NCI-H1105 (cell line): Measurements from ENCODE around the gene PHF10.

Experiments used
- DNase-seq: peaks from one replicate; lab custom pipeline; 2025; lab: John Stamatoyannopoulos, UW

PHF10 gene

GRCh38 chr6:169677096-169677495 lies 47.2 kb downstream of the PHF10 start:
- DNase-seq, result no peak

DNA sequence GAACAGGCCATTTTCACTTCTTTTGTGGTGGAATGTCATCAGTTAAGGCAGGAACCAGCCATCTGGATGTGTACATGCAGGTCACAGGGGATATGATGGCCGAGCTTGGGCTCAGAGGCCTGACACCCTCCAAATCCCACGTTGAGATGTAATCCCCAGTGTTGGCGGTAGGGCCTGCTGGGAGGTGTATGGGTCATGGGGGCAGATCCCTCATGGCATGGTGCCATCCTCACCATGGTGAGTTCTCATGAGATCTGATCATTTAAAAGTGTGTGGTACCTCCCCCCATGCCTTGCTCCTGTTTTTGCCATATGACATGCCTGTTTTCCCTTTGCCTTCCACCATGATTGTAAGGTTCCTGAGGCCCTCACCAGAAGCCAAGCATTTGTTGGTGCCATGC lies 49.3 kb downstream of the PHF10 start:
- DNase-seq, result no peak

GRCh38 chr6:169671563-169671962 lies 52.7 kb downstream of the PHF10 start:
- DNase-seq, result no peak

GRCh38 chr6:169669889-169670288 lies 54.4 kb downstream of the PHF10 start:
- DNase-seq, result no peak

DNA sequence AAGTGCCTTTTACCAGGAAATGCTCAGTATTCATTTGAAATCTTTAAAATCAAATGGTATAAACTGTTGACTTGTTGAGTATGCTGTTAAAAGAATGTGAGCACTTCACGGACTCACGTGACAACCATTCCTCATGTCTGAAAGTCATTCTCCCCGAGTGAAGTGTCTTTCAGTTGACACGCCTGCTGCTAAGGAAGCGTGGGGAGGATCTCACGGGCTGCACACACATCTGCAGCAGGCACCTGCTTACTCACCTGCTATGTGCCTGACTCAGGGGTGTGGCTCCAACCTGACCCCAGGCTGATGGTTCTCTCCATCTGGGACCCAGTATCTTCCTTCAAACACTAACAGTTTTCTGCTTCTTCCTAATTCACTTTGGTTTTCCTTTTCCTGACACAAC lies 55.2 kb downstream of the PHF10 start:
- no peak for DNase-seq

- no peak for DNase-seq
Observed at GRCh38 chr6:169668203-169668847, 56.0 kb downstream of the PHF10 start.

GRCh38 chr6:169667716-169668115 lies 56.6 kb downstream of the PHF10 start:
- no peak for DNase-seq

DNA sequence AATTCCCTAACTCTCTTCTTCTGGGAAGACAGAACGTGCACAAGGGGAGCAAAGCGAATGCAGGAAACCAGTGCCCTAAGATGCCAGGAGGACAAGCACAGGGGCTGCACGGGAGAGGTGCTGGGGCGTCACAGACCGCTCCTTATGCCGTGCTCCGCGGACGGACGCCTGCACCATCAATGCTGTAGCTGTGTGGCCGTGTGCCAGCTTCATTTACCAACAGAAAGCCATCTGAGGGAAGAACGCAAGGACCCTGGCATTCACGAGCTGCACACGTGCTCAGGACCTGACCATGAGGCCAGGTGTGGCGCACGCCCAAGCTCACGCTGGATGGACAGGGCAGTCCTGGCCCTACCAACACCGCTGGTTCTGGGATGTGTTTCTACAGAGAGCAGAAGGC lies 57.9 kb downstream of the PHF10 start:
- no peak for DNase-seq

GRCh38 chr6:169665289-169665688 lies 59.0 kb downstream of the PHF10 start:
- peak; percentile 95 for DNase-seq

DNA sequence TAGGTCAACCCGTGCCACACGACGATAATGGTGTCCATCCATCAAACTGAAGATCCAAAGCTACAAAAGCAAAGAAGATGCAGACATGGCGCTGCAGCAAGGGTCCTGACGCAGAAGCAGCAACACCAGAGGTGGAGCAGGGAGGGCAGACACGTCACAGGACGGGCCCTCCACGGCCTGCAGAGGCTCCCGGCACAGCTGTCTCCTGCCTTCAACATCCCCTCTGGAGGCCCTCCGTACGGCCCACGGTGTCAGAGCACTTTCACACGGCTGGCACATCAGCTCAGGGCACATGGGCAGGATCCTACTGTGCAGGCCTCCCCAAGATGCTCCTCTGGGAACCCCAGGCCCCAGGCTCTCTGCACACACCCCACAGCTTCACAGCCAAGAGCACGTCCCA lies 60.1 kb downstream of the PHF10 start:
- no peak for DNase-seq

DNA sequence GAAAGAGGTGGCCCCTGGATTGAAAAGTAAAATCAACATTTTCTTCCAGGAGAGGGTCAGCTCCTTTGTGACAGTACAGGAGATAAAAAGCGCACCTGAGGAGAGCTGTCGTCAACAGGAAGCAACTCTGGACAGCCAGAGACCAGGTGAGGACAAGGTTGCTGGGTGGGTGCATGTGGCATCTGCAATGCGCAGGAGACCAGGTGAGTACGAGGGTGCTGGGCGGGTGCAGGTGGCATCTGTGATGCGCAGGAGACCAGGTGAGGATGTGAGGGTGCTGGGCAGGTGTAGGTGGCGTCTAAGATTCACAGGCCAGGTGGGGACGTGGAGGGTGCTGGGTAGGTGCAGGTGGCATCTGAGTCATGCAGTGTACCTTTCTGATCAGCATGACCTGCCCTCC lies 60.8 kb downstream of the PHF10 start:
- DNase-seq, result no peak

DNA sequence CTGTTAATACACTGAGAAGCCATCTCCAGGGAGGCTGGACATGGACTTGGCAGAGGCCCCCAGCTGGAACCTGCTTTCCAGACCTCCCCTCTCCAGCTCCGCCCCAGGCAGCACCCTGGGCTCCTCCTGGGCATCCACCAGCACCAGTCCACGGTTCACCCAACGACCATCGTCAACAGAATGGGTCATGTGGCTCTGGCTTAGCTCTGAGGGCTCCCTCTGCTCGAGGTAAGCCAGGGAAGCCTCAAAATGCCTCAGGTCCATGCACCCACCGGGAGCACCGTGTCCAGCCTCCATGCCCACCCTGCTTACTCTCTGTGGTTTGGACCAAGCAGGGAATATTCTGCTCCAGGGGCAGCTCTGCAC lies 62.9 kb downstream of the PHF10 start:
- no peak for DNase-seq

DNA sequence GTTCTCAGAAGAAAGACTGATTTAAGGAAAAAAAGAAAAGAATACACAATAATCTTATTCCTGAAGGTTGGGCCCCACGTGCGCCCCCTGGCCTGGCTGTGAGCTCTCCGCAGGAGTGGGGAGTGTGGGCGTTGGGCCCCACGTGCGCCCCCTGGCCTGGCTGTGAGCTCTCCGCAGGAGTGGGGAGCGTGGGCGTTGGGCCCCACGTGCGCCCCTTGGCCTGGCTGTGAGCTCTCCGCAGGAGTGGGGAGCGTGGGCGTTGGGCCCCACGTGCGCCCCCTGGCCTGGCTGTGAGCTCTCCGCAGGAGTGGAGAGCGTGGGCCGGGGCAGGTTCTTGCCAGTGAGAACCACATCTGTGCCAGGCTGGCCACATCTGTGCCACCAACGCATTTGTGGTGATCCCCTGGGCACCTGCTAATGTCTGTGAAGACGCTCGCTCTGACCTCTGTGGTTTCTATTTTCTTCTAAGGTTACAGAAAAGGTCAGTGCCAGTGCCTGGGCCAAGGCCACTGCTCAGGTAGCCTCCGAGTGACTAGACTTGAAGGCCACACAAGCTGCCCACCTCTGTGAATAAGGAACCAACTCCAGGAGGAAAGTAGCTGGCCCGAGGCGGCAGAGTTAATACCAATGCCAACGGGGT lies 63.4 kb downstream of the PHF10 start:
- no peak for DNase-seq

DNA sequence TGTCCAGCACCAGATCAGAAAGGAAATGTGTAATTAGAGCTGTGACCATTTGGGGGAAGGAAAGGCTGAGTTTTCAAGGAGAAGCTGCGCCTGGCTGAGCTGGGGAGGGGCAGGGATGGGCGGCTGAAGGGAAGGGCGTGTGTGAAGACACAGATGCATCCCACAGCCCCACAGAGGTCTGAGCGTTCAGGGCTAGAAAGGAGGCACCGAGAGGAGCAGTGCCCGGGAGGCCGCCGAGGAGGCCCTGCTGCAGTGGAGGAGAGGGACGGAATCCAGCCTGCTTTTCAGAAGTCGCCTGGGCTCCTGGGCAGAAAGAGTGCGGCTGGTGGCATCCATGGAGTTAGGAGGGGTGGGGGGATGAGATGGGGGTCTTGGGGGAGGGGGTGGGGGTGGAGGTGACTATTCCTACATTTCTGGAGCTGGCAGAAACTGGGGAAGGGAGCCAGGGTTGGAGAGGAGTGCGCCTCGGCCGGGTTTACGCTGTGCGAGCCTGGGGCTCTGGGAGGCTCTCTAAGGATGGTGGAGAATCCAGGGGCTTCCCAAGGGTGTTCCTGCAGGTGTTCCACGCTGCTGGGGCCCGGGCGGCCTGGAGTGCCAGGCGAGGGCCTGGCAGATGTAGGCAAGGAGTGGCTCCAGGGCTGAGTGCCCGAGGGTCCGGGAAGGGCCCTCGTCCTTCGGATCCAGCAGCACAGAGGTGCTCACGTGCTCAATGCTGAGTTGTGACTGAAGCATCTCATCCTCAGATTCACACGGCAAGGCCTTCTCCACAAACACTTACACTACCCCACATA lies 64.3 kb downstream of the PHF10 start:
- no peak for DNase-seq

DNA sequence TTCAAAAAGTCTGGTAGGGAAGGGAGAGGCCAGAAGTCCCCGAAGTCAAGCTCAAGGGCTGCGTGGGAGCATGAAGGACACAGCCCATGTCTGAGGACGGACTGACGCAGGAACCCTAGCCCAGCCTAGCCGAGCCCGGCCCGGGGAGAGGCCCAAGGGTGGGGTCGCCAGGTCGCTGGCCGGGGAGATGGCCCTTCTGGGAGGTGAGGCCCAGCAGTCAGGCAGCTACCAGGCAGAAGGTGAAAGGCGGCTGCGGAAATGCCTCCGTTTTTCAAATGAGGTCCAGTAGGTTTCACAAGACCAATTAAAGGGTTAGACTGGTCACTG lies 67.1 kb downstream of the PHF10 start:
- no peak for DNase-seq

- DNase-seq, result no peak
Observed at GRCh38 chr6:169656546-169657283, 67.6 kb downstream of the PHF10 start.

DNA sequence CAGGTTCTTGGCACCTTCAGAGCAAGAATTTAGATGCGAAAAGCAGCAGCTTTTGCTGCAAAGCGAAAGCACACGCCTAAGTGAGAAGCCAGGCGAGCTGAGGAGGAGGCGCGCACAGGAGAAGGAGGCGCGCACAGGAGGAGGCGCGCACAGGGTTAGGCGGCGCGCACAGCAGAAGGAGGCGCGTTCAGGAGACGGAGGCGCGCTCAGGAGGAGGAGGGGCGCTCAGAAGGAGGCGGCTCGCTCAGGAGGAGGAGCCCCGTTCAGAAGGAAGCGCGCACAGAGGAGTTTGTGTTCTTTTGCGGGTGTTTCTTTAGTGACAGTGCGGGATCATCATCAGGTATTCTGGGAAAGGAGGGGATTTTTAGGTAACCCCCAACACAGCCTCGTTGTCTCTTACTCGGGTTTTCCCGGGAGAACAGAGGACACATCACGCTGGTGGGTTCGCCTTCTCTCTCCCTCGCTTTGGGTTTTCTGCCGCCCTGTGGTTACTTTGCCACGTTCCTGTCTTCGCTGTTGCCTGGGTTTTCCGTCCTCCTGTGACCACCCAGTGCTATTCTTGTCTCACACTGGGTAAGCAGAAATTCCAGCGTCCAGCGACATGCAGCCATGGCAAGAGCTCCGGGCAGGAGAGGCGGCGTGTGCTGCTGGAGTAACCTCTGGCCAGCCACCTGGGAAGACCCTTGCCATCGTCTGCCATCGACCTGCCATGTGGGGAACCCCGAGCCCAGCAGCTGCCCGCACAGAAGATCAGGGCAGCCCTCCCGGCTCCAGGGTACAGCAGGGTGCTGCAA lies 69.5 kb downstream of the PHF10 start:
- no peak for DNase-seq
